ENCODE results near the gene PPP2R1B. TPM values are rescaled to one million over a fixed set of nuclear protein-coding genes. Genes with fewer than 3 reads are reported as not detected.

Gene PPP2R1B
- total and polyA plus RNA-seq, 2 experiments from 2014 or later: 13.2 to 14.4 TPM

- Histone ChIP-seq H3K9me3 (ENCODE audit: low read depth) (no peaks in the 10 kb centered on the region), H3K36me3 (peaks cover 2% of the 10 kb centered on the region), H3K4me1 (ENCODE audit: low read depth) (no peaks in the 10 kb centered on the region), H3K4me3 (no peak overlapping the region), H3K27me3 (no peaks in the 10 kb centered on the region), H3K27ac (no peak overlapping the region)
- TF ChIP-seq CTCF (IDR thresholded peaks at IDR 0.05; ENCODE audit: low read depth, low read length): no peak
- DNase-seq (ENCODE audit: low read depth in 1 of 2, low spot score in 1 of 2): no peak
Measured at GRCh38 chr11:111683806-111684205, 82.4 kb downstream of the PPP2R1B start.

- Histone ChIP-seq H3K4me1 (ENCODE audit: low read depth) (no peaks in the 10 kb centered on the region), H3K27me3 (no peaks in the 10 kb centered on the region), H3K4me3 (no peak overlapping the region), H3K36me3 (peaks cover 2% of the 10 kb centered on the region), H3K9me3 (ENCODE audit: low read depth) (no peaks in the 10 kb centered on the region), H3K27ac (no peak overlapping the region)
- no peak for DNase-seq (ENCODE audit: low read depth in 1 of 2, low spot score in 1 of 2)
- no peak for TF ChIP-seq CTCF (IDR thresholded peaks at IDR 0.05; ENCODE audit: low read depth, low read length)
Measured at GRCh38 chr11:111680486-111681175, 85.6 kb downstream of the PPP2R1B start.

Other genes with a start within 250 kb of the PPP2R1B start
- 1.8 and 2.6 TPM in 2 replicates for gene LAYN, start 225.7 kb downstream of the PPP2R1B start, total RNA-seq
- 1.1 and 1.7 TPM in 2 replicates for gene LAYN, start 225.7 kb downstream of the PPP2R1B start, polyA plus RNA-seq
- 10.6 and 14.2 TPM in 2 replicates for gene SIK2, start 163.9 kb downstream of the PPP2R1B start, total RNA-seq
- gene SIK2, start 163.9 kb downstream of the PPP2R1B start, polyA plus RNA-seq: 1.5 and 3.9 TPM in 2 replicates
- gene ALG9, start 105.2 kb upstream of the PPP2R1B start, total RNA-seq: 35.3 and 49.9 TPM in 2 replicates
- gene ALG9, start 105.2 kb upstream of the PPP2R1B start, polyA plus RNA-seq: 32.8 and 46.1 TPM in 2 replicates
- gene FDXACB1, start 112.8 kb upstream of the PPP2R1B start, total RNA-seq: 2.9 and 3.3 TPM in 2 replicates
- 4.9 and 5.5 TPM in 2 replicates for gene FDXACB1, start 112.8 kb upstream of the PPP2R1B start, polyA plus RNA-seq
- gene CFAP68, start 113.2 kb upstream of the PPP2R1B start, total RNA-seq: 24.5 and 33.0 TPM in 2 replicates
- 49.6 and 50.2 TPM in 2 replicates for gene CFAP68, start 113.2 kb upstream of the PPP2R1B start, polyA plus RNA-seq
- gene CRYAB, start 145.4 kb upstream of the PPP2R1B start, total RNA-seq: 15.3 and 48.6 TPM in 2 replicates
- 31.3 and 91.8 TPM in 2 replicates for gene CRYAB, start 145.4 kb upstream of the PPP2R1B start, polyA plus RNA-seq
- gene HSPB2, start 146.3 kb upstream of the PPP2R1B start, total RNA-seq: 0.36 and 0.74 TPM in 2 replicates
- gene HSPB2, start 146.3 kb upstream of the PPP2R1B start, polyA plus RNA-seq: 6.6 and 9.2 TPM in 2 replicates
- gene C11orf52, start 152.5 kb upstream of the PPP2R1B start, total RNA-seq: 5.5 and 7.4 TPM in 2 replicates
- gene C11orf52, start 152.5 kb upstream of the PPP2R1B start, polyA plus RNA-seq: 7.6 and 8.5 TPM in 2 replicates
- 40.7 and 42.6 TPM in 2 replicates for gene DIXDC1, start 171.0 kb upstream of the PPP2R1B start, total RNA-seq
- gene DIXDC1, start 171.0 kb upstream of the PPP2R1B start, polyA plus RNA-seq: 26.5 and 35.0 TPM in 2 replicates